Fibroblast of pulmonary artery (primary cell): ENCODE data around the gene OR11A1.
"Not testable (repeated sequence)": the region's sequence is repeated elsewhere in the genome, so short reads cannot be mapped to it uniquely, and the experiment has no call there.

Source experiments
- DNase-seq: peaks from one replicate; pipeline ENCODE4 v3.0.0-alpha.2; 2010; ENCODE audit warnings: low read depth
- H3K4me3 ChIP-seq: replicated peaks from 2 replicates; pipeline ENCODE4 v1.5.1; 2011; ENCODE audit warnings: low read depth, mild to moderate bottlenecking, control low read depth, low read length, moderate library complexity
- CTCF ChIP-seq: IDR thresholded peaks from 2 replicates; pipeline ENCODE4 v1.5.1; 2011; ENCODE audit warnings: mild to moderate bottlenecking, control low read depth, low read length, inconsistent platforms; ENCODE audit errors: missing control alignments

Gene OR11A1

DNA sequence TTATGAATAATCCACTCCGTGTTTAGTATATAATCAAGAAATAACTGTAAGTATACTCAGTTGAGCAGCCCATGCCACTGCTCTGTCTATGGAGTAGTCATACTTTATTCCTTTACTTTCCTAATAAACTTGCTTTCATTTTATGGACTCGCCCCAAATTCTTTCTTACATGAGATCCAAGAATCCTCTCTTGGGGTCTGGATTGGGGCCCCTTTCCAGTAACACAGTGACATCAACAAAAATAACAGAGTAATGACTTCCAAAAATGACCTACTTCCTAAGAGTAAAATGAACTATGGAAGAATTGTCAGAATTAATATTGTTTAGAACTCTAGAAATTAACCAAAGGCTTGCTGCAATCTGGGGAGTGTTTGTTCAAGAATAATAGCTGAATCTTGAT is 8.9 kb upstream of the OR11A1 start:
- no peak for TF ChIP-seq CTCF
- H3K4me3 ChIP-seq, result no peak overlapping the region
- DNase-seq, result no peak

GRCh38 chr6:29465279-29465678 is 8.4 kb upstream of the OR11A1 start:
- DNase-seq, result no peak
- no peak overlapping the region for H3K4me3 ChIP-seq
- no peak for TF ChIP-seq CTCF

DNA sequence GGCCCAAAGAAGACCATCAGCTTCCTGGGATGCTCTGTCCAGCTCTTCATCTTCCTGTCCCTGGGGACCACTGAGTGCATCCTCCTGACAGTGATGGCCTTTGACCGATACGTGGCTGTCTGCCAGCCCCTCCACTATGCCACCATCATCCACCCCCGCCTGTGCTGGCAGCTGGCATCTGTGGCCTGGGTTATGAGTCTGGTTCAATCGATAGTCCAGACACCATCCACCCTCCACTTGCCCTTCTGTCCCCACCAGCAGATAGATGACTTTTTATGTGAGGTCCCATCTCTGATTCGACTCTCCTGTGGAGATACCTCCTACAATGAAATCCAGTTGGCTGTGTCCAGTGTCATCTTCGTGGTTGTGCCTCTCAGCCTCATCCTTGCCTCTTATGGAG is 5.2 kb upstream of the OR11A1 start:
- H3K4me3 ChIP-seq, result no peak overlapping the region
- DNase-seq, result no peak
- no peak for TF ChIP-seq CTCF

DNA sequence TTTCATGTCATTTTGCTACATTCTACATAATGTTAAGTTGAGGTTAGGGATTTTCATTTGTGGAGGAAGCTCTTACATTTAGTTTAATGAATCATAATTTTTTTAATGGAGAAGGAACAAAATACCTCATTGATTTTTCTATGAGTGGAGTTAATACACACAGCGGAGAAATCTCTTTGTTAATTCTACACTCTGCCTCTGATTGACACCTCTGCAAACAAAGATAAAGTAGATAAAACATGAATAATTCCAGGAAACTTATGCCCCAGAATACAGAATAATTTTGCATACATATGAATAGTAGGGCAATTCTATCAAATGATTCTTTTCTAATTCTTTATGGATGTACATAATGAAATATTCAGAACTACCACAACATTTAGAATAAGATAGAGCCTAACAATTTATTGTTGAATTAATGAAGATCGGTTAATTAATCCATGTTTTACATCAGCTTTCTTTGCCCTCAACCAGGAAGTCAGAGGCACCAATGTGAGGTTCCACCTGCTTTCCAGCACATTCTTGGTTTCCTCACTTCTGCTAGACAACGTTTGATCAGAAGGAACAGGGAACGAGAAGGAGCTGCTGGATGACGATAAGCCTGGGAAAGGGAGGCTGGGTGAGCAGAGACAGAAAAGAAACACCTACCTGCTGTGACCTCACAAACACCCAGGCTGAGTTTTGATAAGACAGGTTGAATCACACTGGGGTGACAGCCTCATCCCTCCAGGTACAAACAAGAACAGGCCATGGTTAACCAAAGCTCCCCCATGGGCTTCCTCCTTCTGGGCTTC is 4.3 kb upstream of the OR11A1 start:
- no peak for DNase-seq
- no peak for TF ChIP-seq CTCF
- no peak overlapping the region for H3K4me3 ChIP-seq

- no peak for TF ChIP-seq CTCF
- no peak overlapping the region for H3K4me3 ChIP-seq
- DNase-seq, result no peak
Observed at GRCh38 chr6:29451471-29452193, 5.2 kb downstream of the OR11A1 start.

GRCh38 chr6:29447670-29448069 is 9.2 kb downstream of the OR11A1 start:
- no peak for TF ChIP-seq CTCF
- H3K4me3 ChIP-seq, result no peak overlapping the region
- DNase-seq, result no peak

DNA sequence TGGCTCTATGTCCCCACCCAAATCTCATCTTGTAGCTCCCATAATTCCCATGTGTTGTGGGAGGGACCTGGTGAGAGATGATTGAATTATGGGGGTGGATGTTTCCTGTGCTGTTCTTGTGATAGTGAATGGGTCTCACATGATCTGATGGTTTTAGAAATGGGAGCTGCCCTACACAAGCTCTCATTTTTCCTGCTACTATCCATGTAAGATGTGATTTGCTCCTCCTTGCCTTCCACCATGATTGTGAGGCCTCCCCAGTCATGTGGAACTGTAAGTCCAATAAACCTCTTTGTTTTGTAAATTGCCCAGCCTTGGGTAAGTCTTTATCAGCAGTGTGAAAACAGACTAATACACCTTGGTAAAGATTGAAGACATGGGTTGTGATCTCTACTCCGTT is 12.8 kb downstream of the OR11A1 start:
- not testable (repeated sequence) for DNase-seq, H3K4me3 ChIP-seq
